Thoracic aorta (tissue), 2 donors: ENCODE data around the gene DIAPH1. TPM values are rescaled to one million over a fixed set of nuclear protein-coding genes. Genes with fewer than 3 reads are reported as not detected.
A peak's percentile ranks its signal among the peaks of the same experiment; 100 is the strongest.

Source experiments
- ATAC-seq: fragments of 150-250 bp; one replicate; pipeline ENCODE4 v1.8.0; 2017; ENCODE audit warnings: low read depth; ENCODE audit not compliant: insufficient number of reproducible peaks, low FRiP score
- DNase-seq: peaks from one replicate; pipeline ENCODE4 v3.0.0-alpha.2; 2020; ENCODE audit warnings: low spot score
- H3K27ac ChIP-seq, 2 donors: fragments of 200-600 bp; sonication (generic); 1 replicate in 1 of 2; 2 replicates in 1 of 2; pipeline ENCODE4 v1.5.1; 2016; ENCODE audit warnings: mild to moderate bottlenecking in 2 of 2, moderate library complexity in 2 of 2
- H3K27me3 ChIP-seq: fragments of 200-600 bp; sonication (generic); replicated peaks from 2 replicates; pipeline ENCODE4 v1.6.0; 2016; ENCODE audit warnings: mild to moderate bottlenecking; ENCODE audit not compliant: insufficient read depth
- H3K36me3 ChIP-seq: fragments of 200-600 bp; sonication (generic); one replicate; pipeline ENCODE4 v1.5.1; 2016
- H3K4me1 ChIP-seq, 2 donors: fragments of 200-600 bp; sonication (generic); 1 replicate in 1 of 2; 2 replicates in 1 of 2; pipeline versions ENCODE4 v1.5.1 to v1.6.0; 2016; ENCODE audit warnings: low read depth in 2 of 2, mild to moderate bottlenecking in 1 of 2; ENCODE audit not compliant: control insufficient read depth in 1 of 2
- H3K4me3 ChIP-seq: fragments of 200-600 bp; sonication (generic); 2 replicates; pipeline ENCODE4 v1.5.1; 2016; ENCODE audit warnings: mild to moderate bottlenecking
- H3K9me3 ChIP-seq: fragments of 200-600 bp; sonication (generic); 2 replicates; pipeline ENCODE4 v1.5.1; 2016
- CTCF ChIP-seq: fragments of 200-600 bp; sonication (generic); IDR thresholded peaks from one replicate; pipeline ENCODE4 v1.5.1; 2019; ENCODE audit warnings: antibody characterized with exemption
- total RNA-seq, 2 donors: library from RNA; depleted of rRNA; stranded (reverse); fragments of >200 nt; gene quantifications; one replicate each; pipeline versions ENCODE4 v1.1.0 to v1.2.3, GENCODE V29; 2016

The DIAPH1 gene
- total RNA-seq, 2 donors from 2014 or later, result 91.0 to 93.1 TPM

GRCh38 chr5:141513627-141514329 is 105.0 kb downstream of the DIAPH1 start:
- no peak for TF ChIP-seq CTCF
- H3K36me3 ChIP-seq, result peaks cover 4% of the 10 kb centered on the region
- peak overlapping the region; percentile 81 for H3K4me3 ChIP-seq
- ATAC-seq (peak; percentile 31), DNase-seq (peak; percentile 78)
- peaks cover 43 to 65% of the 10 kb centered on the region in 2 donors for H3K4me1 ChIP-seq
- H3K27me3 ChIP-seq, result no peaks in the 10 kb centered on the region
- H3K27ac ChIP-seq, result peak overlapping the region; percentile 94 to 98
- no peaks in the 10 kb centered on the region for H3K9me3 ChIP-seq

GRCh38 chr5:141512911-141513626 is 105.7 kb downstream of the DIAPH1 start:
- ATAC-seq (no peak), DNase-seq (no peak)
- H3K27me3 ChIP-seq, result no peaks in the 10 kb centered on the region
- TF ChIP-seq CTCF, result no peak
- H3K4me1 ChIP-seq, result peaks cover 50 to 72% of the 10 kb centered on the region in 2 donors
- peak overlapping the region; percentile 81 for H3K4me3 ChIP-seq
- H3K9me3 ChIP-seq, result no peaks in the 10 kb centered on the region
- peak overlapping the region; percentile 94 to 98 for H3K27ac ChIP-seq
- peaks cover 4% of the 10 kb centered on the region for H3K36me3 ChIP-seq

- peaks cover 56 to 77% of the 10 kb centered on the region in 2 donors for H3K4me1 ChIP-seq
- H3K27ac ChIP-seq, result peak overlapping the region; percentile 94 to 98
- peak; percentile 63 for DNase-seq
- H3K9me3 ChIP-seq, result no peaks in the 10 kb centered on the region
- peak overlapping the region; percentile 81 for H3K4me3 ChIP-seq
- TF ChIP-seq CTCF, result peak; percentile 93
- peaks cover 4% of the 10 kb centered on the region for H3K36me3 ChIP-seq
- no peaks in the 10 kb centered on the region for H3K27me3 ChIP-seq
- no peak for ATAC-seq
Observed at GRCh38 chr5:141512390-141512910, 106.3 kb downstream of the DIAPH1 start.

GRCh38 chr5:141511771-141512325 is 107.0 kb downstream of the DIAPH1 start:
- peaks cover 4% of the 10 kb centered on the region for H3K36me3 ChIP-seq
- no peaks in the 10 kb centered on the region for H3K27me3 ChIP-seq
- ATAC-seq, result no peak
- DNase-seq, result no peak
- no peaks in the 10 kb centered on the region for H3K9me3 ChIP-seq
- no peak for TF ChIP-seq CTCF
- peaks cover 56 to 77% of the 10 kb centered on the region in 2 donors for H3K4me1 ChIP-seq
- peak overlapping the region; percentile 94 to 98 for H3K27ac ChIP-seq
- H3K4me3 ChIP-seq, result peak overlapping the region; percentile 81
